ENCODE results near the gene TM4SF5. TPM values are rescaled to one million over a fixed set of nuclear protein-coding genes. Genes with fewer than 3 reads are reported as not detected.

Gene TM4SF5
- total RNA-seq, 2 donors from 2014 or later: not detected

DNA sequence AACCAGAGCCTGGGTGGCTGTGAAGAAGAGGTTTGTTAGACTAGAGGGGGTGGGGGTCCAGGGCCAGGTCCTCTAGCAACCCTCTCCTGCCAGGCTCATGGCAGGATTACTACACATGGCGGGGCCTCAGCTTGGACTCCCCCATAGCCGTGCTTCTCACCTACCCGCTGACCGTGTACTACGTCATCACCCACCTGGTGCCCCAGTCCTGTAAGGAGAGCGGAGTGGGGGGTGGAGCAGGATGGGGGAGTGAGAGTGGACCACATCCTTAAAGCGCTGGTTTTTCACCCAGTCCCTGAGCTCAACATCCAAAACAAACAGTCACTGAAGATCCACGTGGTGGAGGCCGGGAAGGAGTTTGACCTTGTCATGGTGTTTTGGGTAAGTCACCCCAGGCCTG, 27.8 kb upstream of the TM4SF5 start:
- no peak for ATAC-seq
- no peak for DNase-seq
- intact Hi-C loops (cut with DNase I): loop anchor here in 1 of 2 donors (5.0 kb wide), 1 partner anchor 43 kb away; the partner anchor contains the start of genes GLTPD2 and VMO1

DNA sequence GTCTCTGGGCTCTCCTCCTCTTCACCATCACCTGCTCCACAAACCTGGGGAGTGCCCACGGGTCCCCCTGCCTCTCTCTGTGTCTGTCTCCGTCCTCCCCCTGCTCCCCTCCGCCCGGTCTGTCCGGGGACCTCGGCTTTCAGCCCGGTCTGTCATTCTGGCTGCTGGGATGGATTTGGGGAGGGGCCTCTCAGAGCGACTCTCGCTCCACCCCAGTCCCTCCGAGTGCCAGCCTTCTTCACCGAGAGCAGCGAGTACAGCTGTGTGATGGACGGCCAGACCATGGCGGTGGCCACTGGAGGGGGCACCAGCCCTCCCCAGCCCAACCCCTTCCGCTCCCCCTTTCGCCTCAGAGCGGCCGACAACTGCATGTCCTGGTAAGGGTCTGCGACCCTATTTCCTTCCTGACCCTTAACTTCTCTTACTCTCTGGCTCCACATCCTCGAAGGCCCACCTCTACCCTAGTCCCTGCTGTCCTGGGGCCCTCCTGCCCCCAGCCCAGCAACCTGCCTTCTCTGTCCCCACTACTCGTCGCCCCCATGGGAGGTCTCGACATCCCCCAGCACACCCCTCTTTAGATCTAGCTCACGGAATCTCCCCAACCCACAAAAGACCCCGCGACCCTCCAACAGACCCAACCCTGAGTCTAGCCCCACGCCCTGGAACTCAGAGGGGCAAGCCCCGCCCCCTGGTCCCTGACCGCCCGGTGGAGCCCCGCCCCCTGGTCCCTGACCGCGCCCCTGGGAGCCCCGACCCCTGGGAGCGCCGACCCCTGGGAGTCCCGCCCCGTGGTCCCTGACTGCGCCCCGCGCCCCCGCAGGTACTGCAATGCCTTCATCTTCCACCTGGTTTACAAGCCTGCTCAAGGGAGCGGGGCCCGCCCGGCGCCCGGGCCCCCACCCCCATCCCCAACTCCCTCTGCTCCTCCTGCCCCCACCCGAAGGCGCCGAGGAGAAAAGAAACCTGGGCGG, 26.4 kb upstream of the TM4SF5 start:
- ATAC-seq: peak; percentile 21 to 27
- intact Hi-C loops (cut with DNase I): loop anchor here in 1 of 2 donors (5.0 kb wide), 1 partner anchor 42 kb away; the partner anchor contains the start of genes GLTPD2 and VMO1
- DNase-seq: no peak

DNA sequence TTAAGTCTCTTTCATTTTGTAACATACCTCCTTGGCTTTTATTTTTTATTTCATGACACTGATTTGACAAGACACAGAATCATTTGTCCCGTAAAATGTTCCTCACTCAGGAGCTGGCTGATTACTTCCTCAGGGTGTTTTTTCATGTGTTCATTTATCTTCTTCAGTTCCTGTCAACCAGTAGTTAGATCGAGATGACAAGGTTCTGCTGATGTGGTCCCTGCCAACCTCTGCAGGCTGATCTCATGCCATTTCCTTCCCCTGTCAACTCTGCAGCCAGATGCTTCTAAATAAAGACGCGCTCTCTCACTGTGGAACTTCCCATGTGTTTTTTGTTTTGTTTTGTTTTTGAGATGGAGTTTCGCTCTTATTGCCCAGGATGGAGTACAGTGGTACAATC, 23.8 kb upstream of the TM4SF5 start:
- intact Hi-C loops (cut with DNase I): no loop called here
- peak; percentile 69 to 82 for ATAC-seq
- DNase-seq: no peak

DNA sequence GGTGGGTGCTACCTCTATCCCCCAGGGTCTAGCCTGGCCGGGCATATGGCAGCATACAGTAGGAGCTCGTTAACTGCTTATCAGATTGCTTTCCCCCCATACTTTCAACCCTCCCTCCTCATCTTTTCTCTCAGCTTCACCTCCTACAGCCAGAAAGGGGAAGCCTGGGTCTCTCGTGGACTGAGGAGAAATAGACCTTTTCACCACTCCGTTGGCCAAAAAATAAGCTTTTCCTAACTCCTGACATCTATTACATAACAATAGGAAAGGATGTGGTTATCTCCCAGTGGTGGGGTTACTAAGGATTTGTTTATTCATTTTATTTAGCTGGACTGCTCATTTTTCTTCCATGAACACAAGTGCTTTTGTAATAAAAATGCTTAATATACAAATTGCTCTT, 23.0 kb upstream of the TM4SF5 start:
- ATAC-seq: no peak
- intact Hi-C loops (cut with DNase I): no loop called here

DNA sequence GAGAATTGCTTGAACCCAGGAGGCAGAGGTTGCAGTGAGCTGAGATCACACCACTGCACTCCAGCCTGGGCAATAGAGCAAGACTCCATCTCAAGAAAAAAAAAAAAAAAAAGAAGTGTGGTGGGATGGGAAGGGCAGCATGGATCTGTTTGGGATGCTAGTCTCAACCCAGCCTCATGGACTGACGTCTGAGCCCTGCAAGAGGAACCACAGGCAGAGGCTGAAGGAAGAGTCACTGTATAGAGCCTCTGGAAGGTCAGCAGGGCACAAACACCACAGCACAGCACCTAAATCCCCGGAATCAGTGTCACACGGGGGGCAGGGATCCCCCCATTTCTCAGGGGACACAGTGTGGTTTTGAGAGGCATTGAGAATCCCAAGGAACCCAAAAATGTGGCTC, 21.1 kb upstream of the TM4SF5 start:
- no peak for ATAC-seq
- no peak for DNase-seq
- intact Hi-C loops (cut with DNase I): no loop called here

More for the DNA sequence above, 23.0 kb upstream of the TM4SF5 start:
- DNase-seq: no peak

DNA sequence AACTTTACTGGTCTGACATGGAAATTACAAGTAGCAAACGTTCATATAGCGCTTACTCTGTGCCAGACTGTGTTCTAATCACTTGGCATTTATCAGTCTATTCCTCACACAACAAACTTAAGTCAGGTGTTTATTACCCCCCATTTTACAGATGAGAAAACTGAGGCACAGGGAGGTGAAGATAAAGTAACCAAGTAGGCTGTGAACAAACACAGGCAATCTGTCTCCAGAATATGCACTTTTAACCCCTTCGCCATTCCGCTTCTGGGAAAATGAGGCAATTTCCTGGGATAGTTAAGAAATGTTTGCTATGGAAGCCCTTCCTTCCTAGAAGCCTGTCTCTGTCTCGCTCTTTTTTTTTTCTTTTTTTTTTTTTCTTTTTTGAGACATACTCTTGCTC, 19.8 kb upstream of the TM4SF5 start:
- intact Hi-C loops (cut with DNase I): no loop called here
- DNase-seq (no peak), ATAC-seq (no peak)

DNA sequence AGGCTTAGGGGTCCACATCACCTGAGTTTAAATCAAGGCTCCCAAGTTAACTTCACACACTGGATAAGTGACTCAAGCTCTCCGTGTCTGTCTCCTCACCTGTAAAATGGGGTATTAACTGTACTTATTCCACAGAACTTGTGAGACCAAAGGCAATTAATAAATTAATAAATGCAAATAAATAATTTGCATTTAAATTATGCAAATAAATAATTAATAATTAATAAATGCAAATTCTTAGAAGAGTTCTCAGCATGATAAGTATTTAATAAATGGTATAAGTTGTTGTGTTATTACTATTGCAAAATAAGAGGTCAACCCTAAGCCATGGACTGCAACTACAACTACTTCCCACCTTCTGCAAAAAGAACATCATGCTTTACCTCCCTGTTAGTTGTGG, 18.3 kb upstream of the TM4SF5 start:
- ATAC-seq (no peak), DNase-seq (no peak)
- intact Hi-C loops (cut with DNase I): no loop called here

DNA sequence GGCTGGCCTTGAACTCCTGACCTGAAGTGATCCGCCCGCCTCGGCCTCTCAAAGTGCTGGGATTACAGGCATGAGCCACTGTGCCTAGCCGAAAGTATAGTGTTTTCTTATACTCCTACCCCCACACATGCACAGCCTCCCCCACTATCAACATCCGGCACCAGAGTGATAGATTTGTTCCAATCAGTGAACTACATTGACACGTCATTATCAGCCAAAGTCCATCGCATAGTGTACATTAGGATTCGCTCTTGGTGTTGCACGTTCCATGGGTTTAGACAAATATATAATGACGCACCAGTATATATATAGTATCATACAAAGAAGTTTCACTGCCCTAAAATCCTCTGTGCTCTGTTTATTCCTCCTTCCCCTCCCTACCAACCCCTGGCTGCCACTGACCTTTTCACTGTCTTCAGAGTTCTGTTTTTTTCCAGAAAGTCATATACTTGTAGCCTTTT, 11.9 kb upstream of the TM4SF5 start:
- DNase-seq (no peak), ATAC-seq (peak; percentile 15 to 47)
- intact Hi-C loops (cut with DNase I): no loop called here

DNA sequence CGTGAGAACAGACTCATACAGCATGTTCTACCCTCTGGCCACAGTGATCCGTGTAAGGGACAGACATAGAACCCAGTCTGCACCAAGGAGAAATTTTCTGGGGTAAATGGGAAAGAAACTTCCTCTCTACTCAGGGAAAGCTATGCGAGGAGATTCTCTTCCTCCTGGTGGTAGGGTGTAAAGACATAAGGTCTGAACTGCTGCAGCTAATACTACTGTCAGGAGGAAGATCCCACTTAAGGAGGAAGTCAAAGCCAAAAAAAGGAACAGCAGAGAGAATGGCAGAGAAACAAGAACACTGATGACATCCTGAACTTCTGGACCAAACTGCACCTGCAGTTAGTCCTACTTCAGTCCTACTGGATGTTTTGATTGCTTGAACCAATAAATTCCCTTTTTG, 7.1 kb upstream of the TM4SF5 start:
- intact Hi-C loops (cut with DNase I): no loop called here
- DNase-seq (no peak), ATAC-seq (peak; percentile 53 to 69)

DNA sequence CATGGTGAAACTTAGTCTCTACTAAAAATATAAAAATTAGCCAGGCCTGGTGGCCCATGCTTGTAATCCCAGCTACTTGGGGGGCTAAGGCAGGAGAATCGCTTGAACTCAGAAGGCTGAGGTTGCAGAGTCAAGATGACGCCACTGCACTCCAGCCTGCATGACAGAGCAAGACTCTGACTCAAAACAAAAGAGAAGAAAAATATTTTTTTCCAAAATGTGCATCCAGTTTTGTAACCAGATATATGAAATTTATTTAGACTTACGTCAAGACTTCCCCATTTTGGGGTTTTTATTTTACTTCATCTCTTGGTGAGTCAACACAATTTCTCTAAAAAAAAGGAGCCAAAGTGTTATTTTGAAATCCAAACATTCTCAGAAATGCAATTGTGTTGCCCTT, 5.5 kb upstream of the TM4SF5 start:
- DNase-seq: no peak
- peak; percentile 30 to 47 for ATAC-seq
- intact Hi-C loops (cut with DNase I): no loop called here

DNA sequence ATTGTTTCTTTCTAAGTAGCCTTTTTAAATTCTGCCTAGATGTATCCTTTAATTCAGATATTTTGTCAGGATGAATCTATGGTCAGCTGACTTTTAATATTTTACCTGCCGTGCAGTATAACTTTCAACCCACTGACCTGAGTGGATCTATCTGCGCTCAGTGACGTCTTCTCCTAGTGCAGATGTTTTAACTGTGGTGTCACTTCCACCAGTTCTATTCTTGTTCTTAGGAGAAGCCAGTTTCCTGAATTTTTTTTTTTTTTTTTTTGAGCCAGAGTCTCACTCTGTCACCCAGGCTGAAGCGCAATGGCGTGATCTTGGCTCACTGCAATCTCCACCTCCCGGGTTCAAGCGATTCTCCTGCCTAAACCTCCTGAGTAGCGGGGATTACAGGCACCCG, 5.0 kb upstream of the TM4SF5 start:
- DNase-seq (no peak), ATAC-seq (peak; percentile 21 to 47)
- intact Hi-C loops (cut with DNase I): no loop called here

DNA sequence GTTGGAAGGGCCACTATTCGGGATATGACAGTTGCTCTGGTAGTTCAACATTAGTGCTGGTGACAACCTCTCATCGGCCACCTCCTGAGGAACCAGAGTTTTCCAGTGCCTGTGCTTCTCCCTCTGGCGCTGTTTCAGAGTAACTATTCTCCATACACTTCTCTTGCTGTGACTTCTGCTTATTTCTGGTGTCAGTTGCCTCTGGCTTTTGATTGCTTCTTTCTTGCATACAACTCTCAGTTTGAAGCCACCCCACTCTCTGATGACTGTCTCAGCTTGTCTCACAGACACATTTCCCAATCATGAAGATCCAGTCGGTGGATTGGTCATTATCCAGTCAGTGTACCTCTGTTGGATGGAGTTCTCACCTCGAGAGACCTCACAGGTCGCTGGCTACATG, 3.4 kb upstream of the TM4SF5 start:
- intact Hi-C loops (cut with DNase I): no loop called here

DNA sequence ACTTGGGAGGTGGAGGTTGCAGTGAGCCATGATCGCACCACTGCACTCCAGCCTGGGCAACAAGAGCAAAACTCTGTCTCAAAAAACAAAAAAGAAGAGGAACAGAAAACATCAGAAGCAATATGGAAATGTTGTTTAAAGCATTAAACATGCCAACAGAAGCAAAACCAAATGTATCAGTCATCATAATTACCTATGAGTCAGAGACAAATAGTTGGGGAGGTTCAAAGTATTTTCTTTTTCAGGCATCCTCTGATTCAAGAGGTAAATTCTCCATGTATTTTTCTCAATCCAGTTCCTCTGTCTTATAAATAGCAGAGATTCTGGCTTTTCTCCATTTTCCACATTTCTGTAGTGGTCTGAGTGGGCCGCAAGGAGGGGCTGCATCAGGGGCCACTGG, 2.1 kb upstream of the TM4SF5 start:
- DNase-seq: no peak
- intact Hi-C loops (cut with DNase I): no loop called here

More for the DNA sequence above, 3.4 kb upstream of the TM4SF5 start:
- DNase-seq (no peak), ATAC-seq (no peak)

DNA sequence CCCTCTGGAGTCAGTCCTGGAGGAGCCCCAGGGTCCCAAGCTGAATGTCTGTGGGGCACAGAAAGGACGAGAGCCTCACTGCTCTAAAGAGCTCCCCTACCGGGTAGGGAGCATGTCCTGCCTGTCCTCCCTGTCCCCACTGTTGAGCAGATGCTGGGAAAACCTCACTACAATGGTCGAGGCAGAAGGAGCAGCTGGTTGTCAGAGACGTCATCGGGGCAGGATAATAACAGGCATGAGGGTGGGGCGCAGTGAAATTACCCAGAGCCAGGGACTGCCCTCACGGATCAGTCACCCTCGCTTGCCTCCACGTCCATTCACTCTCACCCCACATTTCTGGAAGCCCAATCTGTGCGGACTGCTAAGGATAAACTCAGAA, 538 bp downstream of the TM4SF5 start:
- intact Hi-C loops (cut with DNase I): no loop called here
- no peak for ATAC-seq
- no peak for DNase-seq

More for the DNA sequence above, 2.1 kb upstream of the TM4SF5 start:
- ATAC-seq: no peak

DNA sequence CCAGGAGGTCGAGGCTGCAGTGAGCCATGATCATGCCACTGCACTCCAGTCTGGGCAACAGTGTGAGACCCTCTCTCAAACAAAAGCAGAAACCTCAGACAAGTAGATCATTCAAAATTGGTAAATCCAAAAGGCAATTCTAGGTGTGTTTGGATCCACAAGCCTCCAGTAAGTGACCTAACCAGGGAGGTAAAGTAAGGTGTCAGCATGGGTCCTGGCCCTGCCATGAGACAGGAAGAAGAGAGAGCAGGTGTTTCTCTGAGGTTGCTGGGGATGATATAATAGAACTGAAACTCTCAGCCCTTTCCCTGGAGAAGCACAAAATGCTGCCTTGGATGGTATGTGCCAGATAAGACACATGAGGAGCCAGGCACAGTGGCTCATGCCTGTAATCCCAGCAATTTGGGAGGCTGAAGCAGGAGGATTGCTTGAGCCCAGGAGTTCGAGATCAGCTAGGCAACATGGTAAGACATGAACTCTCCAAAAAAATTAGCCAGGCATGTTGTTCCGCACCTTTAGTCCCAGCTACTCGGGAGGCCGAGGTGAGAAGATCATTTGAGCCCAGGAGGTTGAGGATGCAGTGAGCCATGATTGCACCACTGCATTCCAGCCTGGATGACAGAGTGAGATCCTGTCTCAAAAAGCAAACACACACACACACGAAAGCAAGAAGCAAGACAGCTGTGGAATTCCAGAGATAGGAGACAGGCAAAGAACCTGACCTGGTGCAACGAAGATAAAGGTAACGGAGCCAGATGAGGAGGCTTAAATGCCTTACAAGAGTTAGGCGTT, 6.5 kb downstream of the TM4SF5 start:
- ATAC-seq (no peak), DNase-seq (no peak)
- intact Hi-C loops (cut with DNase I): no loop called here

DNA sequence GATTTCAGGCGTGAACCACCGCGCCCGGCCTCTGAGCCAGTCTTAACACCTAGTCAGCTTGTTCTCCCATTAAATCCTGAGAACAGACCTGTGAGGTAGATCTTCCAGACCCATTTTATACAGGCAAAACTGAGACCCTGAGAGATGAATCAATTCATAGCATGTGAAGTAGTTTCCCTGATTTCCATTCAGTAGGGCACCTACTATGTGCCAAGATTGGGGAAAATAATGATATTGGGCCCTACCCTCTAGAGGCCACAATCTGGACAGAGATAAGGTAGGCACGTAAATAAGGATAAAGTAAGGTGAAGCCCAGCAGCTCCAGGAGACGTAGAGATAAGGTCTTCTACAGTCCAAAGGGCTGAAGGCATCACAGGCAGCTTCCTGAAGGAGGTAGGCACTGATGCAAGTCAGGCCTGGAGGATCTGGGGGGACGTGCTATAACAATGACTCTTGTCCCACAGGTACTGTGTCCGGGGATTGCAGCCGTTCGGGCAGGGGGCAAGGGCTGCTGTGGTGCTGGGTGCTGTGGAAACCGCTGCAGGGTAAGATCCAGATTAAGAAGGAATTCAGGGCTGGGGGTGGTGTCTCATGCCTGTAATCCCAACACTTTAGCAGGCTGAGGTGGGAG, 8.8 kb downstream of the TM4SF5 start:
- DNase-seq: no peak
- ATAC-seq: no peak
- intact Hi-C loops (cut with DNase I): no loop called here

DNA sequence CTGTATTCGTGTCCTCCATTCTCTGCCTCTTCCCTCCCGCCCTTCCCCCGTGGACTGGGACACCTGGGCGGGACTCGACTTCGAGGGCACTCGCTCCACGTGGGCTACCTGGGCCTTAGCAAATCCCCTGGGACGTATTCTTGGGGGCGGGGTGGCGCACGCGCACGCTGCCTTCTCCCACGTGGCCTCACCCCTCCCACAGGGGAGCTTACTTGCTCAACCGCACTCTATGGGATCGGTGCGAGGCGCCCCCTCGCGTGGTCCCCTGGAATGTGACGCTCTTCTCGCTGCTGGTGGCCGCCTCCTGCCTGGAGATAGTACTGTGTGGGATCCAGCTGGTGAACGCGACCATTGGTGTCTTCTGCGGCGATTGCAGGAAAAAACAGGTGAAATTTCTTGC, 11.0 kb downstream of the TM4SF5 start:
- DNase-seq: no peak
- no peak for ATAC-seq
- intact Hi-C loops (cut with DNase I): no loop called here

DNA sequence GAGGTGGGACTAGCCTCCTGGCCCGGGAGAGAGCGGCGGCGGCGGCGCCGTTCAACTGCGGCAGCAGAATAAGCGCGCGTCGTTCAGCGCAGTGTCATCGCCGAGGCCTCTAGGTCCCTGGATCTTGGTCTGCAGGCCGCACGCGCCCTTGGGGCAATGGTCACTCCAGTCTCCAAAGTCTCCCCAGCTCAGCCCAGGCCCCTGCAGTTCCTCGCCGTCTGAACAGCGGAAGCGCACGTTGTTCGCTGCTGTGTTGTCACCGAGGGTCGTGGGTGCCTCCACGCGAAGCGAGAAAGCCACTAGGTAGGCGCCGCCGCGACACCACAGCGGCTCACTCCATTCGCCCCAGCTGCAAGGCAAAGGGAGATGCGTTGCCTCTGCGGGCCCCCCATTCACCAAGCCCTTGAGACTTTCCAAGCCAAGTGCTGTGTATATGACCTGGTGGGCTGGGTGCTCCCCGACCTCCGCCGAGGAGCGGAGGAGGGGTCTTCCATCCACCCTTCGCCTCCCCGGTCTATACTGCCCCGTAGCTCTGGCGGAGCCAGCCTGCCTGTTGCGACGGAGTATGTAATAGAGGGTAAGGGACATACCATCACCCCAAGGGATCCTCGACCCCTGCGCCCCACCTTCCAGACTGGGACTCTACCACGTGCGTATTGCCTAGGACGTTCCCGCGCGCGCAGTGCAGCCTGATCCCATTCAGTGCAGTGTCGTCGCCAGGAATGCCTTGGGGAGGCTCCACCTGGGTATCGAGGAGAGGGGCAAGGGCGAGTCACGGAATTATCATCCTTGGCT, 13.8 kb downstream of the TM4SF5 start:
- DNase-seq (no peak), ATAC-seq (no peak)
- intact Hi-C loops (cut with DNase I): loop anchor here (5.0 kb wide), 3 partner anchors 43 to 102 kb away; no protein-coding TSS in a partner anchor

DNA sequence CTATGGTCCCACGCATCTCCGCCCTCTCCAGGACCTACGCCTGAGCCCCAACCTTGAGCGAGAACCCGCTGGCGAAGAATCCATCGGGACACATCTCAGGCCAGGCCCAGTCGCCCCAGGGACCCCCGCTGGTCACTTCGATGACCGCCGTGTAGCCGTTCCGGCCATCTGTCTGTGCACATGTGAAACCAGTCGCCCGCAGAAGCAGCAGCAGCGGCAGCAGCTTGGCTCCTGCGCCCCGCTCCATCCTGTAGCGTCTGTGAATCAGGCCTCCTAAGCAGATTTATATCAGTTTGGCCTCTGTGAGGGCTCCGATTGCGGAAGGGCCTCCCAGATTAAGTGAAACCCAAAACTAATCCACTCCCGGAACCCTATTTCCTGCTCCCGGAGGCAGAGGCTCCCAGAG, 14.4 kb downstream of the TM4SF5 start, which contains the start of gene VMO1:
Gene VMO1 (minus strand): TSS at position 259 of the 406 bp plus-strand sequence. CDS start 12 bp downstream, at position 247.
- ATAC-seq (no peak), DNase-seq (peak; percentile 47)
- intact Hi-C loops (cut with DNase I): loop anchor here (5.0 kb wide), 3 partner anchors 44 to 101 kb away; no protein-coding TSS in a partner anchor

Data from left cardiac atrium (tissue), 4 donors.